Measurements from ENCODE around the gene SEC24C.
"Not testable (repeated sequence)": the region's sequence is repeated elsewhere in the genome, so short reads cannot be mapped to it uniquely, and the experiment has no call there.

SEC24C gene

GRCh38 chr10:73743905-73744663 lies at the start of gene SEC24C:
TSS of gene SEC24C (plus strand) at chr10:73744372. CDS start at chr10:73746833, 2,461 bp downstream.
- DNase-seq (ENCODE audit: low read depth, low spot score) = peak; percentile 89

GRCh38 chr10:73695302-73695701 lies 48.9 kb upstream of the SEC24C start:
- not testable (repeated sequence) for DNase-seq (ENCODE audit: low read depth, low spot score)

GRCh38 chr10:73697675-73698159 lies 46.5 kb upstream of the SEC24C start, which contains the start of gene AGAP5:
TSS of gene AGAP5 (minus strand) at chr10:73698109. CDS start at chr10:73697755, 354 bp downstream.
- not testable (repeated sequence) for DNase-seq (ENCODE audit: low read depth, low spot score)

- DNase-seq (ENCODE audit: low read depth, low spot score) = not testable (repeated sequence)
Observed at GRCh38 chr10:73698819-73699218, 45.4 kb upstream of the SEC24C start.

- DNase-seq (ENCODE audit: low read depth, low spot score) = not testable (repeated sequence)
Observed at GRCh38 chr10:73703924-73704323, 40.2 kb upstream of the SEC24C start.

GRCh38 chr10:73705506-73706072 lies 38.6 kb upstream of the SEC24C start:
- DNase-seq (ENCODE audit: low read depth, low spot score) = not testable (repeated sequence)

- DNase-seq (ENCODE audit: low read depth, low spot score) = not testable (repeated sequence)
Observed at GRCh38 chr10:73706488-73706887, 37.7 kb upstream of the SEC24C start.

GRCh38 chr10:73707628-73708027 lies 36.5 kb upstream of the SEC24C start:
- DNase-seq (ENCODE audit: low read depth, low spot score) = not testable (repeated sequence)

- DNase-seq (ENCODE audit: low read depth, low spot score) = not testable (repeated sequence)
Observed at GRCh38 chr10:73708122-73708521, 36.0 kb upstream of the SEC24C start.

GRCh38 chr10:73711683-73712082 lies 32.5 kb upstream of the SEC24C start:
- not testable (repeated sequence) for DNase-seq (ENCODE audit: low read depth, low spot score)

- not testable (repeated sequence) for DNase-seq (ENCODE audit: low read depth, low spot score)
Observed at GRCh38 chr10:73713912-73714311, 30.3 kb upstream of the SEC24C start.

GRCh38 chr10:73714483-73714882 lies 29.7 kb upstream of the SEC24C start:
- DNase-seq (ENCODE audit: low read depth, low spot score) = not testable (repeated sequence)

GRCh38 chr10:73715179-73716156 lies 28.7 kb upstream of the SEC24C start:
- not testable (repeated sequence) for DNase-seq (ENCODE audit: low read depth, low spot score)

GRCh38 chr10:73716251-73716650 lies 27.9 kb upstream of the SEC24C start:
- DNase-seq (ENCODE audit: low read depth, low spot score) = no peak

- DNase-seq (ENCODE audit: low read depth, low spot score) = no peak
Observed at GRCh38 chr10:73717556-73717955, 26.6 kb upstream of the SEC24C start.

- not testable (repeated sequence) for DNase-seq (ENCODE audit: low read depth, low spot score)
Observed at GRCh38 chr10:73720561-73720960, 23.6 kb upstream of the SEC24C start.

GRCh38 chr10:73723516-73723915 lies 20.7 kb upstream of the SEC24C start:
- no peak for DNase-seq (ENCODE audit: low read depth, low spot score)

GRCh38 chr10:73729781-73730152 lies 14.4 kb upstream of the SEC24C start:
- not testable (repeated sequence) for DNase-seq (ENCODE audit: low read depth, low spot score)

- peak; percentile 56 for DNase-seq (ENCODE audit: low read depth, low spot score)
Observed at GRCh38 chr10:73730153-73730906, 13.8 kb upstream of the SEC24C start.

GRCh38 chr10:73731588-73732375 lies 12.4 kb upstream of the SEC24C start:
- no peak for DNase-seq (ENCODE audit: low read depth, low spot score)

All from brain pericyte (primary cell).